Activated T-helper 1 cell treated with Interleukin-2 at 50 U/mL for 16 hours (primary cell): ENCODE data around the gene CEP170B.
A peak's percentile ranks its signal among the peaks of the same experiment; 100 is the strongest.
"Not testable (repeated sequence)": the region's sequence is repeated elsewhere in the genome, so short reads cannot be mapped to it uniquely, and the experiment has no call there.

ENCODE experiments used
- DNase-seq: peaks from one replicate; pipeline ENCODE4 v3.0.0-alpha.2; 2020; ENCODE audit warnings: low read depth

Gene CEP170B

GRCh38 chr14:104865081-104865630 lies at the start of gene CEP170B:
Gene CEP170B, plus strand, starts transcription at chr14:104865268. Its CDS starts 3,183 bp downstream, at chr14:104868451.
- DNase-seq = peak; percentile 33

GRCh38 chr14:104816616-104816884 lies 48.5 kb upstream of the CEP170B start:
- DNase-seq = no peak

GRCh38 chr14:104817930-104818713 lies 46.9 kb upstream of the CEP170B start:
- no peak for DNase-seq

GRCh38 chr14:104818714-104819161 lies 46.3 kb upstream of the CEP170B start:
- no peak for DNase-seq

- DNase-seq = no peak
Measured at GRCh38 chr14:104819361-104819781, 45.7 kb upstream of the CEP170B start.

- no peak for DNase-seq
Measured at GRCh38 chr14:104820669-104821228, 44.3 kb upstream of the CEP170B start.

GRCh38 chr14:104821229-104821945 lies 43.7 kb upstream of the CEP170B start:
- no peak for DNase-seq

GRCh38 chr14:104821971-104822608 lies 43.0 kb upstream of the CEP170B start:
- DNase-seq = no peak

- no peak for DNase-seq
Measured at GRCh38 chr14:104822821-104823615, 42.0 kb upstream of the CEP170B start.

GRCh38 chr14:104824353-104824997 lies 40.6 kb upstream of the CEP170B start:
- no peak for DNase-seq

GRCh38 chr14:104826189-104826860 lies 38.7 kb upstream of the CEP170B start:
- peak; percentile 94 for DNase-seq

GRCh38 chr14:104826861-104827176 lies 38.2 kb upstream of the CEP170B start:
- no peak for DNase-seq

- peak; percentile 28 for DNase-seq
Measured at GRCh38 chr14:104827177-104828055, 37.7 kb upstream of the CEP170B start.

GRCh38 chr14:104830781-104831180 lies 34.3 kb upstream of the CEP170B start:
- no peak for DNase-seq

- not testable (repeated sequence) for DNase-seq
Measured at GRCh38 chr14:104836171-104836935, 28.7 kb upstream of the CEP170B start.

GRCh38 chr14:104841730-104842129 lies 23.3 kb upstream of the CEP170B start:
- DNase-seq = no peak

- no peak for DNase-seq
Measured at GRCh38 chr14:104843006-104843405, 22.1 kb upstream of the CEP170B start.

- DNase-seq = no peak
Measured at GRCh38 chr14:104843442-104844305, 21.4 kb upstream of the CEP170B start.
